ENCODE results near the gene P3H2. TPM values are rescaled to one million over a fixed set of nuclear protein-coding genes. Genes with fewer than 3 reads are reported as not detected.

The P3H2 gene
- total RNA-seq, 1 donor from 2014 or later = 143 TPM

GRCh38 chr3:190003681-190004123 is 117.0 kb downstream of the P3H2 start:
- peak overlapping the region; percentile 93 for H3K27ac Mint-ChIP-seq (ENCODE audit: unreplicated experiment)
- peaks cover 91% of the 10 kb centered on the region for H3K4me1 Mint-ChIP-seq (ENCODE audit: unreplicated experiment)
- H3K36me3 Mint-ChIP-seq (ENCODE audit: unreplicated experiment) = no peaks in the 10 kb centered on the region
- H3K9me3 Mint-ChIP-seq (ENCODE audit: unreplicated experiment) = no peaks in the 10 kb centered on the region
- DNase-seq (ENCODE audit: extremely low spot score, unreplicated experiment) = no peak
- H3K4me3 Mint-ChIP-seq (ENCODE audit: unreplicated experiment) = peak overlapping the region; percentile 3
- TF ChIP-seq, protein P1, sequence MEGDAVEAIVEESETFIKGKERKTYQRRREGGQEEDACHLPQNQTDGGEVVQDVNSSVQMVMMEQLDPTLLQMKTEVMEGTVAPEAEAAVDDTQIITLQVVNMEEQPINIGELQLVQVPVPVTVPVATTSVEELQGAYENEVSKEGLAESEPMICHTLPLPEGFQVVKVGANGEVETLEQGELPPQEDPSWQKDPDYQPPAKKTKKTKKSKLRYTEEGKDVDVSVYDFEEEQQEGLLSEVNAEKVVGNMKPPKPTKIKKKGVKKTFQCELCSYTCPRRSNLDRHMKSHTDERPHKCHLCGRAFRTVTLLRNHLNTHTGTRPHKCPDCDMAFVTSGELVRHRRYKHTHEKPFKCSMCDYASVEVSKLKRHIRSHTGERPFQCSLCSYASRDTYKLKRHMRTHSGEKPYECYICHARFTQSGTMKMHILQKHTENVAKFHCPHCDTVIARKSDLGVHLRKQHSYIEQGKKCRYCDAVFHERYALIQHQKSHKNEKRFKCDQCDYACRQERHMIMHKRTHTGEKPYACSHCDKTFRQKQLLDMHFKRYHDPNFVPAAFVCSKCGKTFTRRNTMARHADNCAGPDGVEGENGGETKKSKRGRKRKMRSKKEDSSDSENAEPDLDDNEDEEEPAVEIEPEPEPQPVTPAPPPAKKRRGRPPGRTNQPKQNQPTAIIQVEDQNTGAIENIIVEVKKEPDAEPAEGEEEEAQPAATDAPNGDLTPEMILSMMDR (IDR thresholded peaks at IDR 0.05) = no peak
- H3K27me3 Mint-ChIP-seq (ENCODE audit: unreplicated experiment) = no peaks in the 10 kb centered on the region

- Mint-ChIP-seq H3K9me3 (ENCODE audit: unreplicated experiment) (no peaks in the 10 kb centered on the region), H3K4me1 (ENCODE audit: unreplicated experiment) (peaks cover 85% of the 10 kb centered on the region), H3K27ac (ENCODE audit: unreplicated experiment) (peak overlapping the region; percentile 93), H3K4me3 (ENCODE audit: unreplicated experiment) (peak overlapping the region; percentile 3), H3K27me3 (ENCODE audit: unreplicated experiment) (no peaks in the 10 kb centered on the region), H3K36me3 (ENCODE audit: unreplicated experiment) (no peaks in the 10 kb centered on the region)
- TF ChIP-seq, protein P1 (IDR thresholded peaks at IDR 0.05) = no peak
- no peak for DNase-seq (ENCODE audit: extremely low spot score, unreplicated experiment)
Measured at GRCh38 chr3:190003068-190003467, 117.6 kb downstream of the P3H2 start.

DNA sequence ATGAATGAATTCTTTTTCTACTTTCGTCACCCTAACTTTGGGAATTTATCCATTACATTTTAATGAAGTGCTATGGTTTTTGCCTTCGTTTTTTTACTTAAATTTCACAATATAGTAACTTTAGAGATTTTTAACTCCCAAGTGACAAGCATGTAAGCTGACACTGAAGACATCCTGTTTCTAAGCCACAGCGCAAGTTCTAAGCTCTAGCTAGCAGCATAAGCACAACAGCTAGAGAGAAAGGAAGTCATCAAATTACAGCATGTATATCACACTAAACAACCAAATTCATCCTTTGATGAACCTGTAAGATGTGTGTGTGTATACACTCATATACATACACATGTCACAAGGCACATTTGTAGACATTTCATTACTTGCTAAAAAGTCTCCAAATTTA is 119.3 kb downstream of the P3H2 start:
- Mint-ChIP-seq H3K36me3 (ENCODE audit: unreplicated experiment) (peaks cover 3% of the 10 kb centered on the region), H3K27ac (ENCODE audit: unreplicated experiment) (peak overlapping the region; percentile 93), H3K4me1 (ENCODE audit: unreplicated experiment) (peaks cover 78% of the 10 kb centered on the region), H3K4me3 (ENCODE audit: unreplicated experiment) (peak overlapping the region; percentile 53), H3K9me3 (ENCODE audit: unreplicated experiment) (no peaks in the 10 kb centered on the region), H3K27me3 (ENCODE audit: unreplicated experiment) (no peaks in the 10 kb centered on the region)
- TF ChIP-seq, protein P1 (IDR thresholded peaks at IDR 0.05) = no peak
- no peak for DNase-seq (ENCODE audit: extremely low spot score, unreplicated experiment)

- Mint-ChIP-seq H3K27ac (ENCODE audit: unreplicated experiment) (peak overlapping the region; percentile 93), H3K36me3 (ENCODE audit: unreplicated experiment) (peaks cover 3% of the 10 kb centered on the region), H3K9me3 (ENCODE audit: unreplicated experiment) (no peaks in the 10 kb centered on the region), H3K27me3 (ENCODE audit: unreplicated experiment) (no peaks in the 10 kb centered on the region), H3K4me1 (ENCODE audit: unreplicated experiment) (peaks cover 76% of the 10 kb centered on the region), H3K4me3 (ENCODE audit: unreplicated experiment) (peak overlapping the region; percentile 53)
- TF ChIP-seq, protein P1 (IDR thresholded peaks at IDR 0.05) = no peak
- no peak for DNase-seq (ENCODE audit: extremely low spot score, unreplicated experiment)
Measured at GRCh38 chr3:190000861-190001196, 119.9 kb downstream of the P3H2 start.

DNA sequence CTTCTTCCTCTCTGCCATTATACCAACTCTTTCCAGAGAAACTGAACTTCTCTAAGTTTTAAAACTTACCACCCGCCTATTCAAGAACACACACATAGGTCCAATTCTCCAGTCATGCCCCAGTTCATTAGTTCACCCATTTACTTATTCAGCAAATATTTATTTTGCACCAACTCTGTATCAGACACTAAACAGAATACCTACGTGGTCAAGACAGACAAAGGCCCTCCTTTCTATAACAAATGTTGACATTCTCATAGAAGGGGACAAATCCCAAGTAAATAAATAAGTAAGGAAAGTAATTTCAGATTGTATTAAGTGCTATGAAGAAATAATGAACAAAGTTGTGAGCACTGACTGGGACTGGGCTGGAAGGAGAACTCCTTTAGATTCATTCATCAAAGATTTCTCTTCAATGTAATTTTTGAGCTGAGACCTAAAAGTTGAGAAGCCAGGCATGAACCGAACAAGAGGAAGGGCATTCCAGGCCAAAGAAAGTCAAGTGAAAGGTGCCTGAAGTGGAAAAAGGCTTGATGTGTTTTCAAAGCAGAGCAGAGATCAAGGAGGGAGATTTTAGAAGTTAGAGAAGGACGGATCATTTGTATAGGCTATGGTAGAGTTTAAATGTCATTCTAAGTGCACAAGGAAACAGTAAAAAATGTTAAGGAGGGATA is 120.4 kb downstream of the P3H2 start:
- peak overlapping the region; percentile 93 for H3K27ac Mint-ChIP-seq (ENCODE audit: unreplicated experiment)
- no peaks in the 10 kb centered on the region for H3K27me3 Mint-ChIP-seq (ENCODE audit: unreplicated experiment)
- no peak for DNase-seq (ENCODE audit: extremely low spot score, unreplicated experiment)
- H3K4me1 Mint-ChIP-seq (ENCODE audit: unreplicated experiment) = peaks cover 75% of the 10 kb centered on the region
- TF ChIP-seq, protein P1 (IDR thresholded peaks at IDR 0.05) = no peak
- no peaks in the 10 kb centered on the region for H3K9me3 Mint-ChIP-seq (ENCODE audit: unreplicated experiment)
- peak overlapping the region; percentile 53 for H3K4me3 Mint-ChIP-seq (ENCODE audit: unreplicated experiment)
- H3K36me3 Mint-ChIP-seq (ENCODE audit: unreplicated experiment) = peaks cover 7% of the 10 kb centered on the region
